Measurements from ENCODE around the gene HIBADH. TPM values are rescaled to one million over a fixed set of nuclear protein-coding genes. Genes with fewer than 3 reads are reported as not detected.

HIBADH gene
- polyA plus RNA-seq, 1 donor (not counting 4 experiments of a cell fraction or from before 2014, with no cell fraction given): 42.6 TPM

DNA sequence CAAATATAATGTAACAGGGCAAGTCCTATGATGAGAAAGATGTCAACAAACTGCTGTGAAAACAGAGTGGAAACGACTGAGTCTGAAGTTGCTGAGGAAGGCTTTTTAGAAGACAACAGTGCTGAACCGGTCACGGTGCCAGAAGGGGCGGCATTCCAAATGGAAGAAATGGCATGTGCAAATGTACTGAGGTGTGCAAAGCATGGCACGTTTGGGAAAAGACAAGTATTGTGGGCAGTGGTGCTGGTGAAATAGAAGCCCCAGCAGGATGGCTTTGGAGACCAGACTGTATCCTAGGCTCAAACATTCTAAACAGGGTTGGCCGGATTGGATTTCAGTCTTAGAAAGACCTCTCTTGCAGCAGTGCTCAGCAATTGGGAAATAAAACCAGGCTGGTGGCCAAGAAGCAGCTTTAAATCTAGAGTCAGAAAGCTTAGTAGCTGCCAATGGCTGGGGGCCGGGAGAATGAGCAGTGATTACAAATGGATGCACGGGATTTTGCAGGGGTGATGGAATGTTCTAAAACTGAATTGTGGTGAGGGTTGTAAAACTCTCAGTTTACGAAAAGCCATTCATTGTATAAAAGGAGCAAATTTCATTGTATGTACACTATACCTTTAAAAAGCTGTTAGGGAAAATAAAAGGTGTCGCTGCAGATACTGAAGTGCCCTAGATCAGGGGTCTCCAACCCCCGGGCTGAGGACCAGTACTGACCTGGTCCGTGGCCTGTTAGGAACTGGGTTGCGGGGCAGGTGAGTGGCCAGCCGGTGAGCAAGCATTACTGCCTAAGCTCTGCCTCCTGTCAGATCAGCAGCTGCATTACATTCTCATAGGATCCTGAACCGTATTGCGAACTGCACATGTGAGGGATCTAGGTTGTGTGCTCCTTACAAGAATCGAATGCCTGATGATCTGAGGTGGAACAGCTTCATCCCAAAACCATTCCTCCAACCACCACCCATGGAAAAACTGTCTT, 141.6 kb downstream of the HIBADH start:
- no peaks in the 10 kb centered on the region for H4K20me1 ChIP-seq (ENCODE audit: control insufficient read depth, extremely low read depth, insufficient read depth, low read length)
- H3K4me1 ChIP-seq (ENCODE audit: control insufficient read depth, extremely low read depth, insufficient read depth, low read length): peaks cover under 1% of the 10 kb centered on the region
- dilution Hi-C loops (cut with MboI; ENCODE audit: extremely low pct_ligation_motif_present, low sequenced_read_pairs): no loop called here
- no peaks in the 10 kb centered on the region for H3K9me3 ChIP-seq (ENCODE audit: control insufficient read depth, low read depth, low read length)
- no peaks in the 10 kb centered on the region for H3K27me3 ChIP-seq (ENCODE audit: control insufficient read depth, extremely low read depth, insufficient read depth, low read length)
- TF ChIP-seq EZH2 (IDR thresholded peaks at IDR 0.05; ENCODE audit: low read length): no peak
- TF ChIP-seq, protein P1, sequence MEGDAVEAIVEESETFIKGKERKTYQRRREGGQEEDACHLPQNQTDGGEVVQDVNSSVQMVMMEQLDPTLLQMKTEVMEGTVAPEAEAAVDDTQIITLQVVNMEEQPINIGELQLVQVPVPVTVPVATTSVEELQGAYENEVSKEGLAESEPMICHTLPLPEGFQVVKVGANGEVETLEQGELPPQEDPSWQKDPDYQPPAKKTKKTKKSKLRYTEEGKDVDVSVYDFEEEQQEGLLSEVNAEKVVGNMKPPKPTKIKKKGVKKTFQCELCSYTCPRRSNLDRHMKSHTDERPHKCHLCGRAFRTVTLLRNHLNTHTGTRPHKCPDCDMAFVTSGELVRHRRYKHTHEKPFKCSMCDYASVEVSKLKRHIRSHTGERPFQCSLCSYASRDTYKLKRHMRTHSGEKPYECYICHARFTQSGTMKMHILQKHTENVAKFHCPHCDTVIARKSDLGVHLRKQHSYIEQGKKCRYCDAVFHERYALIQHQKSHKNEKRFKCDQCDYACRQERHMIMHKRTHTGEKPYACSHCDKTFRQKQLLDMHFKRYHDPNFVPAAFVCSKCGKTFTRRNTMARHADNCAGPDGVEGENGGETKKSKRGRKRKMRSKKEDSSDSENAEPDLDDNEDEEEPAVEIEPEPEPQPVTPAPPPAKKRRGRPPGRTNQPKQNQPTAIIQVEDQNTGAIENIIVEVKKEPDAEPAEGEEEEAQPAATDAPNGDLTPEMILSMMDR (optimal IDR thresholded peaks at IDR 0.05 in 1 of 3, IDR thresholded peaks at IDR 0.05 in 1 of 3, conservative IDR thresholded peaks at IDR 0.05 in 1 of 3; ENCODE audit: extremely low read depth in 1 of 3, insufficient read depth in 2 of 3, low read length in 3 of 3): no peak
- DNase-seq (ENCODE audit: low read depth, low spot score) (no peak), FAIRE-seq (no peak)
- H3K9me1 ChIP-seq (ENCODE audit: control insufficient read depth, extremely low read depth, insufficient read depth, low read length): no peaks in the 10 kb centered on the region
- no peak overlapping the region for H3K9ac ChIP-seq (ENCODE audit: control insufficient read depth, extremely low read depth, insufficient read depth, low read length)
- peaks cover 2 to 3% of the 10 kb centered on the region in 2 experiments for H3K36me3 ChIP-seq (ENCODE audit: control insufficient read depth in 2 of 2, extremely low read depth in 1 of 2, insufficient read depth in 2 of 2, low read length in 2 of 2)
- H3K4me2 ChIP-seq (ENCODE audit: control insufficient read depth, extremely low read depth, insufficient read depth, low read depth, low read length): no peak overlapping the region
- H3K27ac ChIP-seq (ENCODE audit: control insufficient read depth, insufficient read depth, low read length): no peak overlapping the region
- H3K4me3 ChIP-seq (ENCODE audit: control insufficient read depth in 2 of 3, extremely low read depth in 1 of 3, insufficient read depth in 2 of 3, low read depth in 1 of 3, low read length in 3 of 3): no peak overlapping the region
- H2AFZ ChIP-seq (ENCODE audit: control insufficient read depth, low read length): no peak overlapping the region
- H3K79me2 ChIP-seq (ENCODE audit: control insufficient read depth, insufficient read depth, low read length): no peaks in the 10 kb centered on the region

DNA sequence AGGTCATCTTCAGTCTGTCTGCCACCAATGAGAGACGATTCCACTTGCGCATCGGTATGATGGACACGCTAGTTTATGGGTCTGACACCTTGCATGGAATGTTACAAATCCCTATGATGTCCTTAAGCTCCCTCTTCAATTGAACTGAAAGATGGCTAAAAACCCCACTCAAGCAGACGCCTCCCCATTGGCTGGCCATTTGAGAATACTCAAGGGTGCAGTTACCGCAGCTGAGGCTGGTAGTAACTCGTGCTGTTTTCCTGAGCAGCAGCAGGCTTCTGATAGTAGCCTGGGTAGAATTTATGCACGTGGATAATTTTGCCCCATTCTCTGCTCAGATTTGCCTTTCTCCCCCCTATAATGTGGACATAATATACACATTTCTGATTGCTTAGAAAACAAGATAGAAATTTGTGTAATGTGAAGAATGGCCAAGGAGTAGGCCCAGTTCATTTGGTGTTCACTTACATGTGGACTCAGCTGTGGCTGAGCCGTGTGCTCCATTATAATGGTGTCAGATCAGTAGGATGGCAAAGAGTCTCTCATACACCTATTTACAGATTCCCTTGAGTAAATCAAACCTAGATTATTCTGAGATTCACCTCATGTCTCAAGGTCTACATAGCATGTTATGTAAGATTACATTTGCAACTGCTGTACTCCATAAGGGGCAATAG, 142.8 kb downstream of the HIBADH start:
- TF ChIP-seq, protein P1 (optimal IDR thresholded peaks at IDR 0.05 in 1 of 3, IDR thresholded peaks at IDR 0.05 in 1 of 3, conservative IDR thresholded peaks at IDR 0.05 in 1 of 3; ENCODE audit: extremely low read depth in 1 of 3, insufficient read depth in 2 of 3, low read length in 3 of 3): no peak
- TF ChIP-seq EZH2 (IDR thresholded peaks at IDR 0.05; ENCODE audit: low read length): no peak
- no peak overlapping the region for H3K27ac ChIP-seq (ENCODE audit: control insufficient read depth, insufficient read depth, low read length)
- H3K4me1 ChIP-seq (ENCODE audit: control insufficient read depth, extremely low read depth, insufficient read depth, low read length): peaks cover 2% of the 10 kb centered on the region
- dilution Hi-C loops (cut with MboI; ENCODE audit: extremely low pct_ligation_motif_present, low sequenced_read_pairs): no loop called here
- FAIRE-seq (no peak), DNase-seq (ENCODE audit: low read depth, low spot score) (no peak)
- H3K79me2 ChIP-seq (ENCODE audit: control insufficient read depth, insufficient read depth, low read length): no peaks in the 10 kb centered on the region
- no peaks in the 10 kb centered on the region for H3K9me1 ChIP-seq (ENCODE audit: control insufficient read depth, extremely low read depth, insufficient read depth, low read length)
- no peak overlapping the region for H3K4me3 ChIP-seq (ENCODE audit: control insufficient read depth in 2 of 3, extremely low read depth in 1 of 3, insufficient read depth in 2 of 3, low read depth in 1 of 3, low read length in 3 of 3)
- H3K4me2 ChIP-seq (ENCODE audit: control insufficient read depth, extremely low read depth, insufficient read depth, low read depth, low read length): no peak overlapping the region
- no peak overlapping the region for H3K9ac ChIP-seq (ENCODE audit: control insufficient read depth, extremely low read depth, insufficient read depth, low read length)
- no peaks in the 10 kb centered on the region for H3K36me3 ChIP-seq (ENCODE audit: control insufficient read depth in 2 of 2, extremely low read depth in 1 of 2, insufficient read depth in 2 of 2, low read length in 2 of 2)
- H3K27me3 ChIP-seq (ENCODE audit: control insufficient read depth, extremely low read depth, insufficient read depth, low read length): no peaks in the 10 kb centered on the region
- H3K9me3 ChIP-seq (ENCODE audit: control insufficient read depth, low read depth, low read length): no peaks in the 10 kb centered on the region
- H4K20me1 ChIP-seq (ENCODE audit: control insufficient read depth, extremely low read depth, insufficient read depth, low read length): no peaks in the 10 kb centered on the region
- no peak overlapping the region for H2AFZ ChIP-seq (ENCODE audit: control insufficient read depth, low read length)
